NCI-H748 (cell line): Measurements from ENCODE around the gene HOXA7.

Experiments used
- DNase-seq: peaks from one replicate; lab custom pipeline; 2025; ENCODE audit not compliant: unreplicated experiment; lab: John Stamatoyannopoulos, UW

Gene HOXA7

GRCh38 chr7:27193335-27194001, 37.0 kb upstream of the HOXA7 start:
- no peak for DNase-seq

DNA sequence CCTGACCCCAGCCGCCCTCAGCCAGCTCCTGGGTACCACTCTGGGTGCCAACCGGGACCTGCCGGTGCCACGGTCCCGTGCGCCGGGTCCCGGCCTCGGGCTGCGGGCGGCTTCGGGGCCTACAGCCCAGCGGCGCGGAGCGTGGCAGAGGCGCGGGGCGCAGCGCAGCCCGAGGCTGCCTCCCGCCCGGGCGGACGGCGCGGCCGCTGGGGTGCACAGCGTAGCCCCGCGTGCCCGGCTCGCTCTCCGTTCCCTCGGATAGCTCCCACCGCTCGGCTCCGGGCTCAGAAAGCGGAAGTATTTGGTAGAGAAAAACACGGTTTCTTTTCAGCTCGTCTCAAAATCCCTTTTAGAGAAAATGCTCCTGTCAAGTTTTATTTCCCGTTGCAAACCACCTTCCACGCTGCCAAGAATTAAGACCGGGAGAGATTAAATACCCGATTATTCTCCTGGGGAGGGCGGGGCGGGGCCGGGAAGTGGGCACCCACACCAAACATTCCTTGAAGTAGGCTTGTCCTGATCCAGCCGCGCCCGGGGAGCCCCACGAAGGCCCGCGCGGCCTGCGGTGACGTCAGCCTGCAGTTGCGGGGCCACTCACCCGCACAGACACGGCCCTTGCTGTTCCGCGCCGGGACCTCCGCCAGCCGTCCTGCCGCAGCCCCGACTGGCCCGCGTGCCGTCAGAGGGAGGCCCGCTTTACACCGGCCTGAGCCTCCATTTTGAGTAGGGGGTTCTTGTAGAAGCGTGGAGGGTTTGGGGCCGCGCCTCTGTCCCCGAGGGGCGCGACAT, 36.3 kb upstream of the HOXA7 start:
- no peak for DNase-seq

DNA sequence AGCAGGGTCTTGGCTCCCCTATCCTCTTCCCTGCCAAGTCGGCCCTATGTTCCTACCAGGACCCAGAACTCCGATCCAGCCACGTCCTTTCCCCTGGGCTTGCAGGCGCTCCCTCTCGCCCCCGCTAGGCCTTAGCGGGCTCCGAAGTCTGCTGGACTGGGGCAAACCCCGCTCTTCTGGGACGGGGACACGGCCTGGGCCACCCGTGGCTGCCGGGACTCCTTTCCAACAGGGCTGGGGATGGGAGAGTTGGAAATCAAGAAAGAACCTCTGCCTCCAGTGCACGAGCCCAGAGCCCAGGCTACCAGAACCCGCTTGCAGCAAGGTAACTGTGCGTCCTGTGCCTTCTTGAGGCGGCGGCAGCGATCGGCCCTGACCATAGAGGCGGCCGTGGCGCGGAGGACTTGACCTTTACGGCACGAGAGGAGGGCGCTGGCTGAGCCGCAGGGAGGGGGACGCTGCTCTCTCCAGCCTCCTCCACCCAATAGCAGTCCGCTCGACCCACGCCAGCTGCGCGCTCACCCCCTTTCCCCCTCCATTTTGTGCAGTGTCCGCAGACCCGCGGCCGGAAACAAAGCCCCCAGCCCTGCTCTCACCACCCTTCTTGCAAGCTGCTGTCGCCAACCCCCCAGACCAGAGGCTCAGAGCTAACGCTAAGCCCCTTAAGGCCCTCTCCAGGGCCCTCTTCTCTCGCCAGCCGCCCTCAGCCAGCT, 35.5 kb upstream of the HOXA7 start:
- DNase-seq: no peak

DNA sequence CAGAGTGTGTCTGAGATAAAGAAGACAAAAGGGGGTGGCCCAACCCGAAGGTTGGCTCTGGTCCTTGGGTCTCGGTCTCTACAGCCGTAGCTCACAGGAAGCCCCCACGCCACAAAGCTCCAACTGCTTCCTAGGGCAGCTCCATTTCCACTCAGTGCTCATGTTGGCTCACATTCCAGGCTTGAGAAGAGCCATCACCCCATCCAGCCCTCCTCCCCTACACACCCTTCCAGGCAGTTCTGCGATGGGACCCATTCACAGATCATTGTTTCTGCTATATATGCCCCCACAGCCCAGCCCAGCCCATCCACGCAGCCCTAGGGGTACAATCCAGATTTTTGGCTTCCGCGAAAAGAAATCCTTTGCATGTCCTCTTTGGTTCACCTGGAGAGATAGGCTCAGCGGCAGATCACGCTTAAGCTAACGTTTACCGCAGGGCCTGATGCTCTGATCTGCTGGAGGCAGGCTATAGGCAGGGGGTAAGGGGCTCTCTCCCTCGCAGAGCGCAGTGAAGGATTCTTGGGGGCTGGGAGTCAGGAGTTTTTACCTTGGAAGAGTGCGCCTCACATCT, 34.8 kb upstream of the HOXA7 start:
- DNase-seq: no peak

GRCh38 chr7:27189997-27190748, 33.7 kb upstream of the HOXA7 start:
- DNase-seq: no peak

DNA sequence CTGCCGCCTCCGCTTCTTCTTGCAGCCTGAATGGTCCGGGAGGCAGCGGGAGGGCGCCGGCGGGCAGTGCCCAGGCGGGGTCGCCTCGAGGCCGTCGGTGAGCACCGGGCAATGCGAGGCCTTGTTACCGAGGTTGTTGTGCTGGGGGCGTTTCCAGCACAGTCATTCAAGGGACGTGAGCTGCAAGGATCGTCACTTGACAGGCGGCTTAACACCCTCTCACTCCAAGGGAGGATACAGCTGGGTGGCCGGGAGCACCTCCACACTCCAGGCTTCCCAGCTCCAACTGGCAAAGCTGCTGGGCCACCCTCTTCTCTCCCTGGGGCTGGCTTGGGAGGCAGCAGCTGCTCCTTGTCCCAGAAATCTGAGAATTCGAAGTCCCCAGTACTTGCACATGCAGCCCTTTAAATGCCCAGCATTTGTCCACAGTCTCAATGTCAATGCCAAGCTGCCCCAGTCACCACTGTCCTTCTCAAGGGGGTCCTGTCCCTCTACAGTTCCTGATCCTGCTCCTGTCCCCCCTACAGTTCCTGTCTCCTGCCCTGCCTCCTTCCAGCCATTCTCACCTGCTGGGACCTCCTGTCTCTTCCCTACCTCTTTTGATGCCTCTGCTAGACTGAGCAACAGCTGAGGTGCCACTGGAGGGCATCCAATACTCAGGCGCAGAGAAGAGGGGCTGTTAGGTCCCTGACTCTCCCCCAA, 33.0 kb upstream of the HOXA7 start:
- no peak for DNase-seq

DNA sequence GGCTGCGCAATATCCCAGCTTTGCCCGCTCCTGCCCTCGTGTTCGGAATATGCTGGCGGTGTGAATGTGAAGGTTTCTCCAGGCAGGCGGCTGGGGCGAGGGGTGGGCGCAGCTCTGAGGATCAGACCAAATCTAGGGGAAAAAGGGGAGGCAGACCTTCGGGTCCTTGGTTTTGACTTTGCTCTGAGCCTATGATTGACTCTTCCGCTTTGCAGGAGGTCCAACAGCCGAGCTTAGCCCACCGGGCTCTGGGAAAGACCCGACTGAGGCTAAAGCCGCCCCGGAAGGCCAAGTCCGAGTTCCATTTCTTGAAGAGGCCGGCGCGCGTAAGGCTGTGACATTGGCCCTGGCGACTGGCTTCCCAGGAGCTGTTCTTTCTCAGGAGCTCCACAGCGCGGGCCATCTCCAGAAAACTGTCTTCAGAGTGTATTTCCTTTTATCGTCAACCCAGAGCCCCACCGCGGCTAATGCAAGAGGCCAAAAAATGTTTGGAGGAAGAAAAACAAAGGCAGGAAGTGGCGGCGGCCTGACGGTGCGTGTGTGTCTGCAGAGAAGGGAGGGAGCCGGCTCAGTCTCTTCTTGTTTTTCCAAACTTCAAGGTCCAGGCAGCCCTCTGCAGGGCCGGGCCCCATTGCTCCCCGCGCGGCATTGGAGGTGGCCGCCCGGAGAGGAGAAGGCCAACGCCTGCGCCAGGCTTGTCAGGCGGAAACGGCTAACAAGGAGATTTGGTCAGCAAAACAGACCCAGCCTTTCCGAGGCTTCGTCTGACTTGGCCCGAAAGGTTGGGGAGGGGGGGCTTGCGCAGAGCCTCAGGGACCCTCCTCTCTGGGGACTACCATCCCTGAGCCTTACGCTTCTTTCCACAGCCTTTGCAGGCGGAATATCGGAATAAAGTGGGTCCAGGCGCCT, 32.2 kb upstream of the HOXA7 start:
- DNase-seq: peak; percentile 26

- DNase-seq: peak; percentile 51
Observed at GRCh38 chr7:27187475-27188385, 31.3 kb upstream of the HOXA7 start.

DNA sequence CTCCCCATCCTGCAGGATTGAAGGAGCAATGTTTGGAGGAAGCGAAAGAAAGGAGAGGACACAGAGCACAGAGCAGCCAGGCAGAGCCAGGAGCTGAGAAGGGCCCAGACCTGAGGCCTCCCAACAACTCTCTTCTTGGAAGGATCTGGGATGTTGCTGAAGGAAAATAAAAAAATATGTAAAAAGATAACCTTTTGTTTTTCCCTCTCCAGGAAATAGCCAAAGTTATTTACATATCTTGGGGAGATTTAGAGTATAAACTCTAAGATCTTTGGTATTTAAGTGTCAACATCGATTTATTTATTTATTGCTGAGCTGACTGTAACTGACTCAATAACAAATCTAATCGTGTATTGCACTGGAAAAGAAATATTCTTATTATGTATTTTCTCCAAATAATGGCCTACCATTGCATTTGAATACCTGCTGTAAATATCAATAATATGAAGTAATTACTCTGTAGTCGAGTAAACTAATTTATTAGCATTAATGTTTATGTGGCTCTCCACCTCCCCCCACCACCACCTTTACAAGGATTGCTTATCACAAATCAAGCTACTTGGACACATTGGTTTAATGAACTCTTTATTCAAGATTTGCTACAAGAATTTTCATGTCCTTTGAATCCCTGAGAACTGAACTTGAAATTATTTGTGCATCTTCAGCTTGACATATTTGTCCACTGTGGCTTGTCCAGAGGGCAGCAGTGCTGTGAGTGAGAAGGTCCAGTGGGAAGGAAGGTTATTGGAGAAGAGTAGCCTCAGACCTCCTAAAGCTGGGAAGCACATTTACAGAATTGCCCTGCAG, 30.4 kb upstream of the HOXA7 start:
- no peak for DNase-seq

- DNase-seq: peak; percentile 30
Observed at GRCh38 chr7:27185854-27186667, 29.6 kb upstream of the HOXA7 start.

DNA sequence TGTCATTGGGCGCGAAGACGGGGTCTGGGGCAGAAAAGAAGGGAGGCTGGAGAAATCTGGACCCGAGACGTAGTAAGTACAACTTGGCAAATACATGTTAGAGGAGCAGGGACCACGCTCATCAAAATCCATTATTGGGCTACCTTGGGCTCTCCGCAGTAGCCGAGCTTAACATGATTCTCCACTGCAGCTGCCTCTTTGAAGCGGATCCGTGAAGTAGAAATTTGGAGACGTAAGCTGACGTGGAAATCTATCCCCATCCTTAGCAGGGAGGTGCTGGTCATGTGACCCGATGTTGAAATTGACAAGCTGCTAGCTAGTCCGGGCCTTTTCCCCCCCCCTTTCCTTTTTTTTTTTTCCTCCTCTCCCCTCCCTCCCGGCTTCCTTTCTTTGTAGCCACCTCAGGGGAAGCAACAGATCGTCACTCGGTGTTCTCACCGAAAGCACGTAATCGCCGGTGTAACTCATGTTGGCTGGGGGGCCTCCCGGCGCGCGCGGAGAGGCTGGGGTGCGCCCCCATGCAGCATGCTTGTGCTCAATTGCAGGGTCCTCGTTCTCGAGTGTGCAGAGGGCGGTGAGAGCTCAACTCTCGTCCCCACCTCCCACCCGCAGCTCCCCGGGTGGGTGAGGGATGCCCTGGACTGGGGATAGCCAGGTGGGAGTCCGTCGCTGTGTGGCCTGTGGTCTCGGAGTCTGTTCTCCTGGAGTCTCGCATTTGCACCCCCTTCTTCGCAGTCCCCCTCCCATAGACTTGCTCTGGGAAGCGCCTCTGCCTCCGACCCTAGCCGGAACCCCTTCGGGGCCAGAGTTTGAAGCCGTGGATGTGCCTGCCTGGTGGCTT, 28.8 kb upstream of the HOXA7 start, which contains the start of gene HOXA11:
Gene HOXA11 (minus strand): TSS at position 220 of the 841 bp plus-strand sequence. CDS start 88 bp downstream, at position 132.
- DNase-seq: peak; percentile 64

GRCh38 chr7:27184337-27185012, 28.0 kb upstream of the HOXA7 start:
- DNase-seq: peak; percentile 75

DNA sequence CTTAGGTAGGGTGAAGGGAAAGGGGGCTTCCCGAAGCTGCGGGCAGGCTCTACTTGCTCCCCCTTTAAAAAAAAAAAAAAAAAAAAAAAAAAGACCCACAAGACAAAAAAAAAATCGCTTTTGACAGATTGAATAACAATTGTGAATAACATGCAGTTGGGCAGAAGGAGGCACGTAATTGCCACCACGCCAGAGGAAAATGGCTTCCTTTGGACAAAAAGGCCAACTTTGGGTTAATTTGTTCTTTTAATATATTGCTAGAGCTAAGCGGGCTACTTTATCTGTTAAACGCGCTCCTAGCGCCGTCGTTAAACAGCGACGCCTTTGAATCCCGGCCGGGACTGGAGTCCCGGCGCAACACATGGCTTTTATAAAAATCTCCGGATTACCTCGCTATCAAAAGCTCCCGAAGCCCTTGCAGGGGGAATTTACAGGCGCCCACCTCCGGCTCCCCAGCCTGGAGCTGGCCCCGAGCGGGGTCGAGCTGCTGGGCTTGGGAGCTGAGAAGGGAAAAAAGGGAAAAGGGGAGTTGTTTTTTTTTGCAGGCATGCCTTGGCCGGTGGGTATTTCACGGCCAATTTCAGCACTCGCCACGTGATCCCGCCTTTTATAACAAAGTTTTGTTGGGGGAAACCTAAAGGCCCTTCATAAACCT, 27.3 kb upstream of the HOXA7 start:
- peak; percentile 66 for DNase-seq
